BJ (cell line): Measurements from ENCODE around the gene GANC. TPM values are rescaled to one million over a fixed set of nuclear protein-coding genes. Genes with fewer than 3 reads are reported as not detected.
"Not testable (repeated sequence)": the region's sequence is repeated elsewhere in the genome, so short reads cannot be mapped to it uniquely, and the experiment has no call there.

Experiments used
- CTCF ChIA-PET: fragments of 350-600 bp; formaldehyde crosslinking; extraction: SDS; loops from one replicate; lab custom pipeline; 2021; ENCODE audit warnings: antibody characterized with exemption, inconsistent platforms; lab: Yijun Ruan, JAX
- POLR2A ChIA-PET: fragments of 300-600 bp; sonication (Branson Sonifier 250); formaldehyde crosslinking; extraction: SDS; loops from one replicate; lab custom pipeline; 2021; ENCODE audit warnings: antibody characterized with exemption; lab: Charles Lee
- DNase-seq: peaks from one replicate; pipeline ENCODE4 v3.0.0-alpha.2; 2011; ENCODE audit warnings: low read depth
- H3K27me3 ChIP-seq: 2 replicates; pipeline ENCODE4 v1.6.0; 2011; ENCODE audit warnings: low read length; ENCODE audit not compliant: control insufficient read depth, insufficient read depth
- H3K36me3 ChIP-seq: 2 replicates; pipeline ENCODE4 v1.5.1; 2011; ENCODE audit warnings: low read length; ENCODE audit not compliant: control insufficient read depth, insufficient read depth
- H3K4me3 ChIP-seq: 2 replicates; pipeline ENCODE4 v1.5.1; 2011; ENCODE audit warnings: low read depth, mild to moderate bottlenecking, control low read depth, low read length
- CTCF ChIP-seq: IDR thresholded peaks from 2 replicates; pipeline ENCODE4 v1.5.1; 2011; ENCODE audit warnings: low read depth, mild to moderate bottlenecking, control low read depth, inconsistent platforms, low read length, moderate library complexity; ENCODE audit not compliant: insufficient read depth
- polyA plus RNA-seq: library from polyadenylated mRNA; depleted of rRNA; stranded (reverse); fragments of >200 nt; gene quantifications from 2 replicates; pipeline ENCODE4 v1.2.3, GENCODE V29; 2011

The GANC gene
- polyA plus RNA-seq, 1 experiment: 12.9 TPM

- CTCF ChIA-PET: no interaction called here
- DNase-seq: no peak
- POLR2A ChIA-PET: no interaction called here
- no peak overlapping the region for H3K4me3 ChIP-seq
- H3K36me3 ChIP-seq: no peaks in the 10 kb centered on the region; the same call in 1 of the 2 replicates
- H3K27me3 ChIP-seq: no peaks in the 10 kb centered on the region
- TF ChIP-seq CTCF: no peak
These were observed 13.5 kb downstream of the GANC start for GRCh38 chr15:42286445-42287029.

- ChIA-PET POLR2A (no interaction called here), CTCF (no interaction called here)
- no peak for DNase-seq
- TF ChIP-seq CTCF: no peak
- Histone ChIP-seq H3K27me3 (no peaks in the 10 kb centered on the region), H3K4me3 (no peak overlapping the region), H3K36me3 (no peaks in the 10 kb centered on the region; the same call in 1 of the 2 replicates)
These were observed 14.9 kb downstream of the GANC start for GRCh38 chr15:42287931-42288330.

- Histone ChIP-seq H3K4me3 (no peak overlapping the region), H3K36me3 (no peaks in the 10 kb centered on the region), H3K27me3 (no peaks in the 10 kb centered on the region)
- no peak for TF ChIP-seq CTCF
- CTCF ChIA-PET: interaction anchor here (1.0 kb wide), 1 partner anchor 35 kb away, joined by 3 read pairs; no protein-coding TSS in a partner anchor
- POLR2A ChIA-PET: no interaction called here
- DNase-seq: no peak
These were observed 16.2 kb downstream of the GANC start for GRCh38 chr15:42289166-42289565.

GRCh38 chr15:42301004-42301403 is 28.0 kb downstream of the GANC start:
- CTCF ChIA-PET, H3K27me3 ChIP-seq, H3K36me3 ChIP-seq, DNase-seq, H3K4me3 ChIP-seq, POLR2A ChIA-PET: not testable (repeated sequence)

GRCh38 chr15:42306681-42307080 is 33.7 kb downstream of the GANC start:
- TF ChIP-seq CTCF: no peak
- Histone ChIP-seq H3K27me3 (no peaks in the 10 kb centered on the region), H3K4me3 (no peak overlapping the region), H3K36me3 (no peaks in the 10 kb centered on the region; the same call in 1 of the 2 replicates)
- CTCF ChIA-PET: no interaction called here
- POLR2A ChIA-PET: no interaction called here
- DNase-seq: no peak

- ChIA-PET POLR2A (no interaction called here), CTCF (no interaction called here)
- no peak for DNase-seq
- H3K36me3 ChIP-seq: peaks cover 2% of the 10 kb centered on the region; the same call in 1 of the 2 replicates
- H3K4me3 ChIP-seq: no peak overlapping the region
- TF ChIP-seq CTCF: no peak
- H3K27me3 ChIP-seq: no peaks in the 10 kb centered on the region
These were observed 40.5 kb downstream of the GANC start for GRCh38 chr15:42313463-42313862.
